DLD1 (cell line): ENCODE measurements around the gene RTL1.

ENCODE experiments used
- in situ Hi-C: cut with HindIII; loops from 2 replicates; pipeline ENCODE4 v1.10.0; 2017; ENCODE audit warnings: low sequenced_read_pairs

The RTL1 gene

GRCh38 chr14:100854435-100854834, 49.1 kb downstream of the RTL1 start:
- in situ Hi-C loops, result no loop called here

GRCh38 chr14:100851946-100852620, 51.4 kb downstream of the RTL1 start:
- in situ Hi-C loops, result no loop called here

GRCh38 chr14:100851586-100851916, 52.0 kb downstream of the RTL1 start:
- in situ Hi-C loops, result no loop called here

GRCh38 chr14:100850841-100851585, 52.5 kb downstream of the RTL1 start:
- in situ Hi-C loops, result no loop called here

GRCh38 chr14:100849115-100849781, 54.3 kb downstream of the RTL1 start:
- in situ Hi-C loops, result no loop called here

- in situ Hi-C loops, result no loop called here
Measured at GRCh38 chr14:100846309-100846859, 57.1 kb downstream of the RTL1 start.

GRCh38 chr14:100845341-100845740, 58.2 kb downstream of the RTL1 start:
- in situ Hi-C loops, result no loop called here

GRCh38 chr14:100844846-100845245, 58.7 kb downstream of the RTL1 start:
- in situ Hi-C loops, result no loop called here

GRCh38 chr14:100844421-100844820, 59.1 kb downstream of the RTL1 start:
- in situ Hi-C loops, result no loop called here

GRCh38 chr14:100844082-100844408, 59.5 kb downstream of the RTL1 start:
- in situ Hi-C loops, result no loop called here

- in situ Hi-C loops, result no loop called here
Measured at GRCh38 chr14:100842799-100843198, 60.7 kb downstream of the RTL1 start.

GRCh38 chr14:100841761-100842403, 61.6 kb downstream of the RTL1 start:
- in situ Hi-C loops, result no loop called here

GRCh38 chr14:100841066-100841760, 62.3 kb downstream of the RTL1 start:
- in situ Hi-C loops, result no loop called here

GRCh38 chr14:100840286-100841065, 63.0 kb downstream of the RTL1 start:
- in situ Hi-C loops, result no loop called here

- in situ Hi-C loops, result loop anchor here (10.0 kb wide), 2 partner anchors 85 to 395 kb away; no protein-coding TSS in a partner anchor
Measured at GRCh38 chr14:100839681-100840111, 63.8 kb downstream of the RTL1 start.

GRCh38 chr14:100839315-100839585, 64.3 kb downstream of the RTL1 start:
- in situ Hi-C loops, result loop anchor here (10.0 kb wide), 2 partner anchors 86 to 396 kb away; no protein-coding TSS in a partner anchor

- in situ Hi-C loops, result loop anchor here (10.0 kb wide), 2 partner anchors 86 to 396 kb away; no protein-coding TSS in a partner anchor
Measured at GRCh38 chr14:100838493-100839314, 64.8 kb downstream of the RTL1 start.

- in situ Hi-C loops, result loop anchor here (10.0 kb wide), 2 partner anchors 87 to 397 kb away; no protein-coding TSS in a partner anchor
Measured at GRCh38 chr14:100837805-100838350, 65.6 kb downstream of the RTL1 start.
